ENCODE measurements around the gene NEAT1. TPM values are rescaled to one million over a fixed set of nuclear protein-coding genes. Genes with fewer than 3 reads are reported as not detected.

Gene NEAT1
- 153 to 258 TPM (median 188 TPM) in 5 replicates for total RNA-seq (2022; extraction: Qiagen RNA extraction; ENCODE audit: low read depth)

GRCh38 chr11:65422633-65423515 lies at the start of gene NEAT1:
NEAT1 (plus strand) TSS chr11:65422798.

GRCh38 chr11:65382033-65382803 lies 40.4 kb upstream of the NEAT1 start, which contains the start of gene SLC25A45:
SLC25A45 (minus strand) TSS chr11:65382646; CDS start chr11:65381951, 695 bp downstream.

GRCh38 chr11:65386307-65387140 lies 36.1 kb upstream of the NEAT1 start, which contains the start of gene FRMD8:
FRMD8 (plus strand) TSS chr11:65386637; CDS start chr11:65387037, 400 bp downstream.

Other genes starting within 250 kb of the NEAT1 start
- gene CAPN1, start 240.9 kb upstream of the NEAT1 start, total RNA-seq (2022; extraction: Qiagen RNA extraction; ENCODE audit: low read depth), result 97.3 to 113 TPM (median 101 TPM) in 5 replicates
- gene POLA2, start 160.8 kb upstream of the NEAT1 start, total RNA-seq (2022; extraction: Qiagen RNA extraction; ENCODE audit: low read depth), result 13.5 to 16.6 TPM (median 15.0 TPM) in 5 replicates
- gene CDC42EP2, start 107.9 kb upstream of the NEAT1 start, total RNA-seq (2022; extraction: Qiagen RNA extraction; ENCODE audit: low read depth), result 13.5 to 17.6 TPM (median 14.3 TPM) in 5 replicates
- 38.8 to 43.9 TPM (median 41.9 TPM) in 5 replicates for gene DPF2, start 88.9 kb upstream of the NEAT1 start, total RNA-seq (2022; extraction: Qiagen RNA extraction; ENCODE audit: low read depth)
- gene TIGD3, start 68.0 kb upstream of the NEAT1 start, total RNA-seq (2022; extraction: Qiagen RNA extraction; ENCODE audit: low read depth), result 0.72 to 1.1 TPM (median 0.91 TPM) in 5 replicates
- 9.9 to 13.7 TPM (median 10.5 TPM) in 5 replicates for gene SLC25A45, start 40.2 kb upstream of the NEAT1 start, total RNA-seq (2022; extraction: Qiagen RNA extraction; ENCODE audit: low read depth)
- 42.3 to 55.3 TPM (median 49.6 TPM) in 5 replicates for gene FRMD8, start 36.2 kb upstream of the NEAT1 start, total RNA-seq (2022; extraction: Qiagen RNA extraction; ENCODE audit: low read depth)
- 39.4 to 90.9 TPM (median 58.6 TPM) in 5 replicates for gene MALAT1, start 76.2 kb downstream of the NEAT1 start, total RNA-seq (2022; extraction: Qiagen RNA extraction; ENCODE audit: low read depth)
- 49.8 to 64.2 TPM (median 61.8 TPM) in 5 replicates for gene SCYL1, start 102.3 kb downstream of the NEAT1 start, total RNA-seq (2022; extraction: Qiagen RNA extraction; ENCODE audit: low read depth)
- 98.2 to 144 TPM (median 118 TPM) in 5 replicates for gene LTBP3, start 135.6 kb downstream of the NEAT1 start, total RNA-seq (2022; extraction: Qiagen RNA extraction; ENCODE audit: low read depth)
- 70.0 to 81.9 TPM (median 77.0 TPM) in 5 replicates for gene ZNRD2, start 147.7 kb downstream of the NEAT1 start, total RNA-seq (2022; extraction: Qiagen RNA extraction; ENCODE audit: low read depth)
- 25.5 to 56.2 TPM (median 53.5 TPM) in 5 replicates for gene FAM89B, start 149.7 kb downstream of the NEAT1 start, total RNA-seq (2022; extraction: Qiagen RNA extraction; ENCODE audit: low read depth)
- 30.8 to 48.3 TPM (median 46.0 TPM) in 5 replicates for gene EHBP1L1, start 153.3 kb downstream of the NEAT1 start, total RNA-seq (2022; extraction: Qiagen RNA extraction; ENCODE audit: low read depth)
- 0.45 to 1.1 TPM (median 0.59 TPM) in 5 replicates for gene KCNK7, start 173.0 kb downstream of the NEAT1 start, total RNA-seq (2022; extraction: Qiagen RNA extraction; ENCODE audit: low read depth)
- gene MAP3K11, start 191.4 kb downstream of the NEAT1 start, total RNA-seq (2022; extraction: Qiagen RNA extraction; ENCODE audit: low read depth), result 36.8 to 60.0 TPM (median 53.5 TPM) in 5 replicates
- 28.5 to 41.2 TPM (median 36.9 TPM) in 5 replicates for gene PCNX3, start 193.0 kb downstream of the NEAT1 start, total RNA-seq (2022; extraction: Qiagen RNA extraction; ENCODE audit: low read depth)
- gene SIPA1, start 215.3 kb downstream of the NEAT1 start, total RNA-seq (2022; extraction: Qiagen RNA extraction; ENCODE audit: low read depth), result 8.2 to 22.4 TPM (median 21.4 TPM) in 5 replicates
- gene RELA, start 240.1 kb downstream of the NEAT1 start, total RNA-seq (2022; extraction: Qiagen RNA extraction; ENCODE audit: low read depth), result 66.9 to 84.3 TPM (median 79.5 TPM) in 5 replicates